ENCODE results near the gene CEP350.

DNA sequence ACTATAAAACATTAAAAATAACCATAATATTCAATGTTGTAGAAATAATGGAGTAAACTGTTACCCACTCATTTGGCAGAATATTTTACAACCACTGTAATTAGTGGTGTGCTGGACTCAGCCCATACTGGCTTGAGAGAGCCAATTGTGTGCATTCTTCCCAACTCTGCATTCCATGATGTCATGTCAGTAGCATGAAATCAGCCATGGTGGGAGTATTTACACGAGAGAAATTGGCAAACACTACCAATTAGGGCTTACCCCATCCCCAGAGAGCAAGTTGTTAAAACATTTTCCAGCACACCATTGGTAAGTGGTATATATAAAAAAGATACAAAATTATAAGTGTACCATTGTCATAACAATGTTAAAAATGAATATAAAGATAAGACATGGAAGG lies 180.9 kb downstream of the CEP350 start:
- TF ChIP-seq, protein P1, sequence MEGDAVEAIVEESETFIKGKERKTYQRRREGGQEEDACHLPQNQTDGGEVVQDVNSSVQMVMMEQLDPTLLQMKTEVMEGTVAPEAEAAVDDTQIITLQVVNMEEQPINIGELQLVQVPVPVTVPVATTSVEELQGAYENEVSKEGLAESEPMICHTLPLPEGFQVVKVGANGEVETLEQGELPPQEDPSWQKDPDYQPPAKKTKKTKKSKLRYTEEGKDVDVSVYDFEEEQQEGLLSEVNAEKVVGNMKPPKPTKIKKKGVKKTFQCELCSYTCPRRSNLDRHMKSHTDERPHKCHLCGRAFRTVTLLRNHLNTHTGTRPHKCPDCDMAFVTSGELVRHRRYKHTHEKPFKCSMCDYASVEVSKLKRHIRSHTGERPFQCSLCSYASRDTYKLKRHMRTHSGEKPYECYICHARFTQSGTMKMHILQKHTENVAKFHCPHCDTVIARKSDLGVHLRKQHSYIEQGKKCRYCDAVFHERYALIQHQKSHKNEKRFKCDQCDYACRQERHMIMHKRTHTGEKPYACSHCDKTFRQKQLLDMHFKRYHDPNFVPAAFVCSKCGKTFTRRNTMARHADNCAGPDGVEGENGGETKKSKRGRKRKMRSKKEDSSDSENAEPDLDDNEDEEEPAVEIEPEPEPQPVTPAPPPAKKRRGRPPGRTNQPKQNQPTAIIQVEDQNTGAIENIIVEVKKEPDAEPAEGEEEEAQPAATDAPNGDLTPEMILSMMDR (IDR thresholded peaks at IDR 0.05): no peak
- no peak for TF ChIP-seq ZFX (IDR thresholded peaks at IDR 0.05; ENCODE audit: borderline replicate concordance)
